Activated effector memory CD4-positive, alpha-beta T cell treated with anti-CD3 and anti-CD28 coated beads, Interleukin-2, amount 50 U/mL, for 16 hours (primary cell): ENCODE data around the gene ZFYVE28.

ENCODE experiments used
- DNase-seq: peaks from one replicate; pipeline ENCODE4 v3.0.0-alpha.2; 2020

The ZFYVE28 gene

GRCh38 chr4:2268357-2269205, 149.9 kb downstream of the ZFYVE28 start:
- no peak for DNase-seq

DNA sequence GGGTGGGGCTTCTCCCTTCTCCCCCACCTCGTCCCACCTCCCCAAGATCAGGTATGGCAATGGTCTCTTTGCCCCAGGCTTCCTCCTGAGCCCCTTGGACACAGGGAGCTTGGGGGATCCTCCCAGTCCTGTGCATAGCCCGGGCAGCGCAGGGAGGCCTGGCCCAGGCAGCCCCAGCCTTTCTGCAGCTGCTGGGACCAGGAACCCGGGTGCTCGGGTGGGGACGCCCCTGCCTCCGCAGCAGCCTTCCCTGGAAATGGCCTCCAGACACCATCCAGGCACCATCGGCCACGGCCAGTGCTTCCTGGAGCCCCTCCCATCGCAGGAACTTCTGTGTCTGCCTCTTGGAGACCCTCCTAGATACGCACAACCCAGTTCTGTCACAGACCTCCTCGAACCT, 150.6 kb downstream of the ZFYVE28 start:
- DNase-seq: no peak

- no peak for DNase-seq
These were observed 151.1 kb downstream of the ZFYVE28 start for GRCh38 chr4:2267320-2267811.

GRCh38 chr4:2266821-2267220, 151.6 kb downstream of the ZFYVE28 start:
- DNase-seq: no peak

DNA sequence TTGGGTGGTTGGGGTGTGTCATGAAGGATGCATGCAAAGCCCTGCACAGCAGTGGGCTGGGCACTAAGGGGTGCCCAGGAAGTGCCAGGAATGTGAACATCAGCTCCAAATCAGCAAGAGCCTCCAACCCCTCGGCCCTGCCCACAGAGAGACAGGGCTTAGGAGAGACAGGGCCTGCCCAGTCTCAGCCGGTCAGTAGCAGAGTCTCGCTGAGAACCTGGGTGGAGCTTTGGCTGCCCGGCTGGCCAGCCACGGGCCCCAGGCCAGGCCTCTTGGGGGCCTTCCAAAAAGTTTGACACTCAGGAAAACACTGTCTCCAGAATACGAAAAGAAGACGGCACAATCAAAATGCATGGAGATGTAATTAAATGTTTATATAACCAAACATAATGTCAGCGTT, 152.3 kb downstream of the ZFYVE28 start:
- DNase-seq: no peak

DNA sequence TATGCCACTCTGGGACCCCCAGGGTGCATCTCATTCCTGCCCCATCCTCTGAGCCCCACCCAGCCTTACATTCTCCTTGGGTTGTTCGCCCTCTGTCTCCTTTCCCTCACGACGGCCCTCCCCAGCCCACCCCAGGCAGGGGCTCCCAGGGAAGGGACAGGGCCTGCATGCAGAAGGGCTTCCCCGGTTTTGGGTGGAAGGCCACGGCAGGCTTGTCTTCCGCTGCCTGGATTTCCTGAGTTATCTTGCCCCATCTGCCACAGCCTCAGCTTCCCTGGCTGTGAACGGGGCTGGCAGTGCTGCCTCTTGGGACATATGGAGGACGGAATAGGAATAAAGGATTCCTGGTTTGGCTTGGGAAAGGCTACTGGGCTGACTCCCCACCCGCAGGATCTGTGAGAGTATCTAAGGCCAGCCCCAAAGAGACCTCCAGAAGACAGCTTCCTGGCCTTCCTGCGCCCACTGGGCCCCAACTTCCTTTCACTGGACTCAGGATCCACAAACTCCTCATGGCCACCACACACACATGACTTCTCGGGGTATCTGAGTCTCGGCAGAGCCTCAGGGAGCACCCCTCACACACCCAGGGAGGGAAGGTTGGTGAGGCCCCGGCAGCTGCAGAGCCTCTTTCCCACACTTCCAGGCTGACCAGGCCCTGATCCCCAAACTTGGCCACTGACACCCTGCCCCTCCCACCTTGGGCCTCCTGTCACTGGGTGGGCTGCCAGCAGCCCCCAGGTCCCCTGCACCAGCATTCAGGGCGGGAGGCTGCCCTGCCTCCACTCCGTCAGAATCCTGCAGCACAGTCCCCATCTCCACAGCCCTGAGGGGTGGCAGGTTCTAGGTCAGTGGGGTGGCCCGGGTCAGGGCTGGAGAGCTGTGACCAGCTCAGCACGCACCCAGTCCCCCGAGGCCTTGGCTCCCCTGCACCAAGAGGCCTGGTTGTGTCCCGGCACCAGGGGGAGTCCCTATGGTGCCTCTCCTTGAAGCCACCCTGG, 153.0 kb downstream of the ZFYVE28 start:
- no peak for DNase-seq

DNA sequence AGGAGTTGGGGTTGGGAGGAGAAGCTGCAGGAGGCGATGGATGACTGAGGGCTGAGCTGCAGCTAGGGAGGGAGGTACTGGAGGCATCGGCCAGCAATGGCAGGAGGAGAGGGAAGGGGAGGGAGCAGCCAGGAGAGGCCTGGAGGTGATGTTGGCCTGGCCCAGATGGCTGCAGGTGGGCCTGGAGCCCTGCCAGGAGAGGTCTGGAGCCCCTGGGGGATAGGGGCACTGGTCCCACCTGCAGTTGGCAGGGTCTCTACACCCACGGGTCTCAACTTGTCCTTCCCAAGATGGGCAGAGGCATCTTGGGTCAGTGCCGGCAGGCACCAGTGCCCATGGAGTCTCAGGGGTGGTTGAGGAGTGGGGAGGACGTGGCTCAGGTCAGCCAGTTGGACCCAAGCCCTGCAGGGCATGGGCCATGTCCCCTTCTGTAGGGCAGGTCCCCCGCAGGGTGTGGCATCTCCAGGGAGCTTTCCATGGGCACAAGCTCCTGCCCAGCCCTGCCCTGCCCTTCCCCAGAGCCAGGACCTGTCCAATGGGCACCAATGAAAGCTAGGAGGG, 153.9 kb downstream of the ZFYVE28 start:
- DNase-seq: no peak

DNA sequence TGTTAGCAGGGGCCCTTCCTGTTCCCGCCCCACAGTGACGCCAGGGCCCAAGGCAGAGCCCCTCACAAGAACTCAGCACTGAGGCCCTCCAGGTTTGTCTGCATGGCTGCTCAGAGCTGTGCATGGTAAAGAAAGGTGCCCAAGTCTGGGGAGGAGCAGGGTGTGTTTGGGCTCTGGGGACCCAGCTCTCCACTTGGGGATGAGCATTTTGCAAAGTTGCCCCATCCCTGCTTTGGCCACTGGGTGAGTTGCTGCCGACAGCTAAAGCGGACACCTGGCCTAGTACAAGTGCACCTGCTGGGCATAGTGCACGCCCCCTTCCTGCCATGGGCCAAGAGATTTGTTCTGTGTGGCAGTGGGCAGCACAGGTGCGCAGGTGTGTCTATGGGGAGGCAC, 154.5 kb downstream of the ZFYVE28 start:
- DNase-seq: no peak

DNA sequence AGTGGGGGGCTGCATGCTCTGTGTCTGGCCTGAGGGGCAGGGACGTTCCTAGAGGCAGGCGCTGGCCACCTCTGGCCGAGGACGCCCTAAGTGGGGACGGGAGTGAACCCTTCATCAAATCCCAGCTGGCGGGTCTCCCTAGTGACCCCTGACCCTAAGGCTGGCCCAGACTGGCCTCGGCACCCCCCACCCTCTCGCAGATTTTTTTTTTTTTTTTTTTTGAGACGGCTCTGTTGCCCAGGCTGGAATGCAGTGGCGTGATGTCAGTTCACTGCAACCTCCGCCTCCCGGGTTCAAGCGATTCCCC, 155.5 kb downstream of the ZFYVE28 start:
- no peak for DNase-seq

GRCh38 chr4:2262145-2262943, 156.1 kb downstream of the ZFYVE28 start:
- peak; percentile 99 for DNase-seq

GRCh38 chr4:2261853-2262144, 156.6 kb downstream of the ZFYVE28 start, which contains the start of gene MXD4:
TSS of gene MXD4 (minus strand) at chr4:2262109. CDS start at chr4:2261980, 129 bp downstream.
- DNase-seq: no peak

DNA sequence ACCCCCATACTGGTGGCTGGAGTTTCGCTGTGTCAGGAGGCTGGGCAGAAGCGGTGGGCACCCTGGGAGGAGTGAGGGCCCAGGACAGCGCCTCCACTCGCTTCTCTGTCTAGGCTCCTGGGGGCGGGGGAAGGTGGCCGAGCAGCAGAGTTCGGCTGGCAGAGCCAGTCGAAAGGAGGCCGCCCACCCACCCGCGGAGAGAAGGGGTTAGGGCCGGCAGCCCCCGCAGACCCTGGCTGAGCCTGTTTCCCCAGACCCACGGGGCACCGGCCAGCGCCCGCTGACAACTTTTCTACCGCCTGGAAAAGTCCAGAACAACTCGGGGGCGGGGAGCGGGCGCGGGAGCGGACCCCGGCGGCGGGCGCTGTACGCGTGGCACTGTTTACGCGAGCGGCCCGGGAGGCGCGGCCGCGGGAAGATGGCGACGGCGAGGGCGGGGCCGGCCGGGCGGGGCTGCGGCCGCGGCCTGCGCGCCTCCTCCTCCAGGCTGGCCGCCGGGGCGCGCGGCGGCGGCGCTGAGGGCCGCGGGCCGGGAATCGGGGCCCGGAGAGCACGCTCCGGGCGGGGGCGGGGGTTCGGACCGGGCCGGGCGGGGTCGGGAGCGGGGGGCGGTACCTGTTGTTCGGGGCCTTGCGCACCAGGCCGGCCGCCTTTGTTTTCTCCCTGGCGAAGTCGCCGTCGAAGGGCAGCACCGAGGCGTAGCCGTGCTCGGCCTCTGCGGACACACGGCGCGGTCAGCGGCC, 157.2 kb downstream of the ZFYVE28 start:
- peak; percentile 88 for DNase-seq

DNA sequence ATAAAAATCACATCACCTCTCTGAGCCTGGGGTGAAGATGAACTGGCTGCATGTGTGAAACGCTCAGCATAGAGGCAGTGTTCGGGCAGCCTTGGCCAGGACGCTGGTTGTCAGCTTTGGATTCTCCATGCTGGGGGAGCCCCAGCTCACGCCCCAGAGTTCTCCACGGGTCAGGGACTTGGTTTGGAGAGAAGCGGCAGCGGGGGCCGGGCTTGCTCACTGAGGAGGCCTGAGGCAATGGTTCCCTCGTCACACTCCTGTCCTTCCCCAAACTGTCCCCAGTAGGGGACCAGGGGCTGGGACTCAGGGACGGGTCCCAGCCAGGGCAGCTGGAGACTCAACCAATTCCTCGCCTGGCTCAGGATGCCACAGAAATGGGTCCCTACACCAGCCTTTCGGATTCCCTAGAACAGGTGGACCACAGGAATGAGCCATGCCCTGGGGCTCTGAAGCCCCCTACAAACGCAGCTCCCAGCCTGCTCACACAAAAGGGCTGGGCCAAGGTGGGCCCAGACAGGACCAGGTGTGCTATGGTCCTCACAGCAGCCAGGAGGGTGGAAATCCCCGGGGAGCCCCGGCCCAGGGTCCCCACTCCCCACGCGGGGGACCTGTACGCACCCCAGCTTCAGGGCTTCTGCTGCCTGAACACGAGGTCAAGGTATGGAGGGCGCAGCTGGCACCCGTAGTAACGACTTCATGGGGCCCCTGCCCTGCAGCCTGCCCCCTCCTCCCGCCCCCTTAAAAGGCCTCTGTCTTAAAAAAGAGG, 157.9 kb downstream of the ZFYVE28 start:
- peak; percentile 65 for DNase-seq

DNA sequence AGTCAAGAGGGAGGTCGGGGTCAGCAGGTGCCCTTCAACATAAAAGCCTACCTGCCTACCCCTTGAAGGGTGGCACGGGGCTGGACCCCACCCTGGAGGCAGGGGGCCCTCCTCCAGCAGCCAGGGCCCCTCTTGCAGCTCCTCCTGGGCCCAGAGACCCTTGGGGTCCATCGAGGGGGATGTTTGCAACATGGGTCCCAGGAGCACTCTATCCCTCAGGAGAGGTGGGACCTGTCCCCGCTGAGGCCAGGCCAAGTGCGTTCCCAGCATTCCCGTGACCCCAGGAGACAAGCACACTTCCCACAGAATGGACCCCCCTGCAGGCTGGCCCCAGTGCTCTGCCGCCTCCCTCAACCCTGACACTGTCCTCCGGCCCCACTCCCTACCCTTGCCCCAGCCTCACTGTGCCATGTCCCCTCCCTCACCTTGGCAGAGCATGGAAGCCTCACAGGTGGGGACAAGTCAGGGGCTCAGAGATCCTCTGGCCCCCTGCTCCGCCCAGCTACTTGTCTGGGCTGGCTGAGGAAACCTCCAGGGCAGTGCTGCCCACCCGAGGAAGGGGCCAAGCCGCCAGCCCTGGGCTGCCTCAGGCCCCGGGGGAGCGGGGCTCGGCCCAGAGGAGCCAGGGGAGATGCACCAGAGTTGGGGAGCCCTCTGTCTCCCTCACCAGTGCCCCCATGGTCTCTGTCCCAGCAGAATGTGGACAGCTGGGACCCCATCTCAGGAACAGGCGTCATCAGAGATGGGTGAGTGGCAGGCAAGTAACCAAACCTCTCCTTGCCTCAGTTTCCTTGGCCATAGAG, 158.7 kb downstream of the ZFYVE28 start:
- peak; percentile 60 for DNase-seq

DNA sequence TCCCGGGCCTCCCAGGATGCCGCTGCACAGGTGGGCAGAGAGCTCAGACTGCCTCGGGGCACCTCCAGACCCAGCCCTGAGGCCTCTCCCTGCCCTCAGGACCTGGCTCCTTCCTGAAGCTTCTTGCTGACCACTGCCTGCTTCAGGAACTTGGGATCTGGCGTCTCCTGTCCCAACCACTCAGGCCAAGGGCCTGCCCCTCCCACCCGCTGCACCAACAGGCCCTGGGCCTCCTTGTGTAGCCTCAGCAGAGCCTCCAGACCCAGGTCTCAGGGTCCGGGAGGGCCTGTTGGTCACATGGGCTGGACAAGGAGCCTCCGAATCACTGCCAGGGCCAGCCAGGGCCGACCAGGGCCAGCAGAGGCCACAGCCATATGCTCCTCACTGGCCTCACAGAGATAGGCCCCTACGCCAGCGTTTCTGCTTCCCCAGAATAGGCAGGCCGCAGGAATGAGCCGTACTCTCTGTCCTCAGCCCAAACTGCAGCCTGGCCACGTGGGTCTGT, 159.4 kb downstream of the ZFYVE28 start:
- DNase-seq: peak; percentile 56

DNA sequence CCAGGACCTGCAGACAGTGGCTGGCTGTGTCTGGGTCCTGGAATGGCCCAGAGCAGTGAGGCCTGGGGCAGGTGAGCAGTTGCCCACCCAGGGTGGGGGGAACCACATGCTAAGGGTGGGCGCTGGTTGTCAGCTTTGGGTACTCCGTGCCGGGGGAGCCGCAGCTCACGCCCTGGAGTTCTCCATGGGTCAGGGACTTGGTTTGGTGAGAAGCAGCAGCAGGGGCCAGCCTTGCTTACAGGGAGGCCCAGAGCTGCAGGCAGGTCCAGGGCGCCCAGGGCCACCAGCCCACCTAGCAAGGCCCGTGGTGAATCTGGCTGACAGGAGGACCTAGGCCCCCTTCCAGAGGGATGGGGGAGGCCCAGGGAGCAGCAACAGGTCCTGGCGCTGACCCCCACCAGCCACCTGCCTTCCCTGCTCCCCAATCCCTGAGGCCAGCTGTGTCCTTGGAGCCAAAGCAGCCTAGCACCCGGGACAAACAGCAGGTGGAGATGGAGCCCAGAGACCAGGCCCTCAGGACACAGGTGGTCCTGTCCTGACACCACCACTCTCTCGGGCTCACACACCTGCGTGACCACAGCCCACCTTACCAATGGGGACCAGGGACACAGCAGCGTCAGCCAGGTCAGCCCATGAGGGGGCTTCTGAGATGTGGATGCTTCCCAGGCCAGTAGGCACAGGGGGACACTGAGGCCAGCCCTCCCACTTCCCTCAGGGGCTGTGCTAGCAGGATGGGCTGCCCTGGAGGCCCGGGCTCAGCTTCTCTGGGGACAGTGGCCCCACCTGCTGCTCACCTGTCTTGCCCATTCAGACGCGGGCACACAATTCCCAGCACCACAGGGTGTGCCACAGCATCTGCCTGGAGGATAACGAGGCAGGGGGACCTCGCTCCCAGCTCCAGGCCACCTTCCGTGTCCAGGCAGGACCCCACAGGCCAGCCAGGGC, 160.1 kb downstream of the ZFYVE28 start:
- peak; percentile 61 for DNase-seq

DNA sequence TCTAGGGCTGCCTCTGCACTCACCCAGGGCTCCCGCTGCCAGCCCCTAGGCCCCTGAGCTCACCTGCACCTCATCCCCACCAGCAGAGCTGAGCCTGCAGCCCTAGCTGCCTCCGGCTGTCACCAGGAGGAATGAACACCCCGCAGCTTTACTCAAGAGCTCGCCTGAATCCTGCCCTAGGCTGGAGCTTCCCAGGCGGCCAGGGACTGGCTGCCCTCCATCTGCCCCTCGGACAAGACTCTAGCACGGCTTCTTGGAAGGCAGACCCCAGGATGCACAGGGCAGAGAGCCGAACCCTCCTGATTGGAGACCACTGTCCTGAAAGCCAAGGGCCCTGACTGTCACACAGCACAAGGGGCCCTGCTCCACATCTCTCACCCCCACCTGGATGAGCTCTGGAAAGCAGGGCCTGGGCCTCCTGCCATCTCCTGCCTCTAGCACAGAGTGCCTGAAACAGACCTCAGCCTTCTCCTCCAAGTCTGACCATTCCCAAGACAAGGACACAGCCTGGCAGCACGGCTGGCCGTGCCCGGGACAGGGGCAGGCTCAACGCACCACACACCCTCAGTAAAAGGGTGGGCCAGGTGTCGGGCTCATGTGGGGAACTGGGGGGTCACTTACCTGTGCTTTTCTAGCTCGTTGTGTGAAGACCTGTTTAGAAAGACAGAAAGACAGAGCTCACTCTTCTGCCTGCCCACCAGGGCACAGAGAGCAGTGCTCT, 160.9 kb downstream of the ZFYVE28 start:
- peak; percentile 61 for DNase-seq

DNA sequence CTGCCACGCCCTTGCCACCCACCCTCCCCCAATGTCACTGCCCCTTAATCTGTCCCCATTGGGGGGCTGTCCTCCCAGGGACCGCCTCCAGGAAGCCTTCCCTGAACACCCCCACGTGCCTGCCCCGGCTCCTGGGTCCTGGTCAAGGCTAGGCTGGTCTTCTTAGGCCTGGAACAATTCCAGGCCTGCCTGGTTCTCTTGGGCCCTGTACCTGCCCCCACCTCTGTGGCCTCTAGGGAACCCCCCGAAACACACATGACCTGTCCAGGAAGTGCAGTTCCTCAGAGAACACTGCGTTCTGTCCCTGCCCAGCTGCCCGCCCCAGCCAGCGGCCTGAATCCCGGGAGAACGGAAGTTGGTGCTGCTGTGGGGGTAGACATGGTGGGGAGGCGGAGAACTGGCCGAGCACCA, 161.7 kb downstream of the ZFYVE28 start:
- peak; percentile 39 for DNase-seq
